Measurements from ENCODE around the gene OTP.

- TF ChIP-seq CTCF (IDR thresholded peaks at IDR 0.05), result no peak
- no peak for TF ChIP-seq POLR2AphosphoS5 (IDR thresholded peaks at IDR 0.05)
Observed at GRCh38 chr5:77662635-77663034, 24.1 kb upstream of the OTP start.

Data from prostate gland (tissue), 2 donors.